Heart right ventricle (tissue), 16 donors: ENCODE data around the gene CACNB2. TPM values are rescaled to one million over a fixed set of nuclear protein-coding genes. Genes with fewer than 3 reads are reported as not detected.
"Not testable (repeated sequence)": the region's sequence is repeated elsewhere in the genome, so short reads cannot be mapped to it uniquely, and the experiment has no call there.

ENCODE experiments used
- ATAC-seq, 8 donors: fragments of 200-7000 bp; cut with Tn5 transposase; one replicate each; pipeline ENCODE4 v1.9.1; 2020; ENCODE audit warnings: mild to moderate bottlenecking in 8 of 8, moderate library complexity in 8 of 8, moderate number of reproducible peaks in 1 of 8
- DNase-seq, 2 donors: peaks; one replicate each; pipeline ENCODE4 v3.0.0-alpha.2; 2020
- H3K27ac ChIP-seq, 10 donors: fragments of 200-600 bp; sonication (generic) in 2 of 10; one replicate each; pipeline versions ENCODE4 v1.5.0 to v1.8.0; 2020 to 2022; ENCODE audit warnings: mild to moderate bottlenecking in 3 of 10
- H3K27me3 ChIP-seq, 7 donors: fragments of 200-600 bp; one replicate each; pipeline ENCODE4 v1.8.0; 2021 to 2022; ENCODE audit warnings: mild to moderate bottlenecking in 2 of 7
- H3K36me3 ChIP-seq, 9 donors: fragments of 200-600 bp; sonication (generic) in 1 of 9; one replicate each; pipeline versions ENCODE4 v1.5.0 to v1.8.0; 2020 to 2022; ENCODE audit warnings: mild to moderate bottlenecking in 2 of 9
- H3K4me1 ChIP-seq, 9 donors: fragments of 200-600 bp; sonication (generic) in 1 of 9; one replicate each; pipeline versions ENCODE4 v1.5.0 to v1.8.0; 2020 to 2022; ENCODE audit warnings: mild to moderate bottlenecking in 4 of 9
- H3K4me3 ChIP-seq, 10 donors: fragments of 200-600 bp; sonication (generic) in 2 of 10; one replicate each; pipeline versions ENCODE4 v1.5.0 to v1.8.0; 2020 to 2022; ENCODE audit warnings: mild to moderate bottlenecking in 7 of 10, moderate library complexity in 2 of 10
- H3K9me3 ChIP-seq, 11 donors: fragments of 200-600 bp in 10 of 11; sonication (generic) in 2 of 11; one replicate each; pipeline versions ENCODE4 v1.5.0 to v1.8.0; 2013 to 2022; ENCODE audit warnings: mild to moderate bottlenecking in 2 of 11, control low read depth in 1 of 11, moderate library complexity in 1 of 11
- CTCF ChIP-seq, 9 donors: fragments of 200-600 bp; sonication (generic) in 2 of 9; IDR thresholded peaks; one replicate each; pipeline versions ENCODE4 v1.5.0 to v1.8.0; 2021 to 2022; ENCODE audit warnings: antibody characterized with exemption in 9 of 9, mild to moderate bottlenecking in 5 of 9, moderate library complexity in 1 of 9
- WGBS, 2 donors: extraction: QIAGEN DNeasy Blood & Tissue Kit; methylation state at CpG; one replicate each; pipeline ENCODE4 v1.1.7; 2013; ENCODE audit warnings: inconsistent platforms in 1 of 2; 5-methylcytosine and 5-hydroxymethylcytosine counted together
- intact Hi-C, 10 donors: fragments of 100-400 bp; cut with DNase I; formaldehyde crosslinking; loops; one replicate each; pipeline versions ENCODE4 v1.11.1 to v1.14.2; 2022
- polyA plus RNA-seq, 2 donors: library from polyadenylated mRNA; stranded (reverse); fragments of 200-250 nt; gene quantifications; one replicate each; pipeline ENCODE4 v1.2.3, GENCODE V29; 2013
- total RNA-seq, 10 donors: library from RNA; stranded (reverse); fragmentation: NEBNext Ultra II Directional in 3 of 10; extraction: Animal tissue kit (Norgen Biotek cat#: 25700) in 3 of 10; gene quantifications; one replicate each; pipeline versions ENCODE4 v1.2.1 to v1.2.4, GENCODE V29; 2021 to 2023
- donor health status: Arrhythmogenic right ventricular cardiomyopathy.
- donor health status: ischemic (EF 13 %, LVEDD 7.1; RV severe dilation, severe dysfunction).
- donor health status: healthy with polysubstance abuse.
- donor health status: DM: no; HTN: yes; CAD: no.
- donor health status: DM: no; HTN: no; CAD: no.
- donor health status: ischemic (EF 25% LVEDD 6.9; RV normal size, moderate dysfunction).
- donor health status: ischemic (EF 25% LVEDD 5.7; RV mildly dilated, moderate dysfunction).
- donor health status: healthy.
- donor health status: DM: yes; HTN: yes; CAD: no.
- donor health status: Ischemic cardiomyopathy.
- donor health status: ischemic (EF 35%, LVEDD 5.7; RV mildly dilated, moderate dysfunction).
- donor health status: nonischemic (EF 11% LVEDD 7.7; RV severe dilation, severe dysfunction).
- donor health status: DM: yes; HTN: yes; CAD: no.
- donor health status: PGD.
- donor health status: ischemic (EF 29% LVEDD 5.4; RV normal size, mild dysfunction).
- donor health status: nonischemic (EF 23%, LVEDD 6.1; RV moderate dilation, normal function).

The CACNB2 gene
- total and polyA plus RNA-seq, 12 donors: 8.9 to 71.1 (median 36.7) TPM

GRCh38 chr10:18203471-18203870 is 63.2 kb downstream of the CACNB2 start:
- Histone ChIP-seq H3K27me3 (no peaks in the 10 kb centered on the region), H3K4me1 (peaks cover 0 to 22% (median 8%) of the 10 kb centered on the region in 9 donors), H3K36me3 (no peaks in the 10 kb centered on the region), H3K9me3 (no peaks in the 10 kb centered on the region), H3K27ac (no peak overlapping the region), H3K4me3 (no peak overlapping the region)
- intact Hi-C loops: no loop called here
- DNase-seq (no peak), ATAC-seq (no peak)
- TF ChIP-seq CTCF (IDR thresholded peaks at IDR 0.05): no peak
- 61 to 71% methylated on average over 6 of the region's 6 CpGs for WGBS, 2 donors

- intact Hi-C loops: no loop called here
- Histone ChIP-seq H3K4me3 (no peak overlapping the region), H3K9me3 (no peaks in the 10 kb centered on the region), H3K27ac (no peak overlapping the region), H3K4me1 (peaks cover 0 to 25% (median 8%) of the 10 kb centered on the region in 9 donors), H3K36me3 (no peaks in the 10 kb centered on the region), H3K27me3 (no peaks in the 10 kb centered on the region)
- ATAC-seq (no peak), DNase-seq (no peak)
- WGBS, 2 donors: 45 to 51% methylated on average over 6 of the region's 6 CpGs
- TF ChIP-seq CTCF (IDR thresholded peaks at IDR 0.05): no peak
Observed at GRCh38 chr10:18204039-18204835, 64.0 kb downstream of the CACNB2 start.

GRCh38 chr10:18205098-18205834 is 65.0 kb downstream of the CACNB2 start:
- DNase-seq (no peak), ATAC-seq (no peak)
- TF ChIP-seq CTCF (IDR thresholded peaks at IDR 0.05): no peak
- Histone ChIP-seq H3K4me1 (peaks cover 0 to 30% (median 8%) of the 10 kb centered on the region in 9 donors), H3K4me3 (no peak overlapping the region), H3K9me3 (no peaks in the 10 kb centered on the region), H3K27ac (no peak overlapping the region), H3K36me3 (no peaks in the 10 kb centered on the region), H3K27me3 (no peaks in the 10 kb centered on the region)
- WGBS, 2 donors: 95 to 98% methylated on average over 5 of the region's 5 CpGs
- intact Hi-C loops: no loop called here

- H3K36me3 ChIP-seq, H3K9me3 ChIP-seq, ATAC-seq, intact Hi-C loops, H3K4me3 ChIP-seq, DNase-seq, H3K27ac ChIP-seq, H3K27me3 ChIP-seq: not testable (repeated sequence)
- H3K4me1 ChIP-seq: peaks cover 0 to 27% (median 16%) of the 10 kb centered on the region in 9 donors
- WGBS, 2 donors: 97 to 98% methylated on average over 3 of the region's 3 CpGs
Observed at GRCh38 chr10:18208186-18208585, 68.0 kb downstream of the CACNB2 start.
